ENCODE measurements around the gene MT1E.

The MT1E gene

DNA sequence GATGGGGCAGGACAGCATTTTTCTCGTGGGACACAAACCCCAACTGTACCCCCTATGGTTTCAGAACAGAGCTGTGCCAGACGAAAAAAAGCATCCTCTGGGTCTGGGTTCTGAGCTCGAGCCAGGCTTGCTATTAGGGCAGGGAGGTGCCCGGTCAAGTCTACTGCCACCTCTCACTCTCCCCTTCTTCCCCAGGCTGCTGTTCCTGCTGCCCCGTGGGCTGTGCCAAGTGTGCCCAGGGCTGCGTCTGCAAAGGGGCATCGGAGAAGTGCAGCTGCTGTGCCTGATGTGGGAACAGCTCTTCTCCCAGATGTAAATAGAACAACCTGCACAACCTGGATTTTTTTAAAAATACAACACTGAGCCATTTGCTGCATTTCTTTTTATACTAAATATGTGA lies 1.1 kb downstream of the MT1E start:
- no peak for DNase-seq (ENCODE audit: low read depth)

- no peak for DNase-seq (ENCODE audit: low read depth)
Measured at GRCh38 chr16:56628486-56629350, 3.1 kb downstream of the MT1E start.

DNA sequence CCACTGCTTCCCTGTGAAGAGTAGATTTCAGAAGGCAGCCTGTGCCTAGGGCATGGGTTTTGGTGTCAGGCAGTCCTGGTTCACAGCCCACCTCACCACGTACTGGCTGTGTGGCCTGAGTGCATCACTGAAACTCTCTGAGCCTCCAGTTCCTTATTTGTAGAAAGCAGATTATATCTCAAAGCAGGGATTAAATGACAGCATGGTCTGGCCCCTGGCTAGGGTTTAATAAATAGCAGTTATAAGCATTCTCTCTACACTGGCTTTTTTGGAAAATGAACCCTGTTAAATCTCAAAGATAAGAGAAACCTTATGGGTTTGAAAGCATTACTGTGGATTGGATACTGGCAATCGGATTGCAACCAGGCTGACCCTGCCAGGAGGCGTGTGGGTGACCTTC lies 4.0 kb downstream of the MT1E start:
- DNase-seq (ENCODE audit: low read depth): no peak

DNA sequence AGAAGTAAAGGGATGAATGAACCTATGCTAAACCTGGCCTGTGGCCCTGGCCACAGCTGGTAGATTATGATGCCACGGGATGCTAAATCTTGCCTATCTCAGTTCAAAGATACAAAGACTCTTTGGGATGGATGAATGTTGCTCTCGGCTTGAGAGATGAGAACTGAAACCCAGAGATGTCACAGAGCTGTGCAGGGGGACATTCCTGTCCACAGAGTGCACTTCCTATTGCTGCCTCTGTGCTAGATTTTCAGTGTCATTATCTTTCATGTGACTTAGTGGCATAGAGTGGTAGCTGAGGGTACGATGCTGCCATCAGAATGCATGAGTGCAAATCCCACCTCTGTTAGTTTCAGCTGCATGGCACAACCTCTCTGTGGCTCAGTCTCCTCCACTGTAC lies 4.6 kb downstream of the MT1E start:
- no peak for DNase-seq (ENCODE audit: low read depth)

DNA sequence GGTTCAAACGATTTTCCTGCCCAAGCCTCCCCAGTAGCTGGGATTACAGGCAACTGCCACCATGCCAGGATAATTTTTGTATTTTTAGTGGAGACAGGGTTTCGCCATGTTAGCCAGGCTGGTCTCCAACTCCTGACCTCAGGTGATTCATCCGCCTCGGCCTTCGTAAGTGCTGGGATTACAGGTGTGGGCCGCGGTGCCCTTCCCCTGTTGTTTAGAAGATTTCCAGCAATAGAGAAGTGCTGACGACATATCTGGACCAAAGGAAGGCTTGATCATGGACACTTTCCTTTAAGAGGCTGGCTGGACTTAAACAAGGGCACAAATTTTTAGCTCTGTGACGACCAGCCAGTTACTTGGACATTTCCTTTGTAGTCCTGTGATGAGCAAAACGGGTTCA lies 5.6 kb downstream of the MT1E start:
- DNase-seq (ENCODE audit: low read depth): no peak

- no peak for DNase-seq (ENCODE audit: low read depth)
Measured at GRCh38 chr16:56631832-56632155, 6.2 kb downstream of the MT1E start.

DNA sequence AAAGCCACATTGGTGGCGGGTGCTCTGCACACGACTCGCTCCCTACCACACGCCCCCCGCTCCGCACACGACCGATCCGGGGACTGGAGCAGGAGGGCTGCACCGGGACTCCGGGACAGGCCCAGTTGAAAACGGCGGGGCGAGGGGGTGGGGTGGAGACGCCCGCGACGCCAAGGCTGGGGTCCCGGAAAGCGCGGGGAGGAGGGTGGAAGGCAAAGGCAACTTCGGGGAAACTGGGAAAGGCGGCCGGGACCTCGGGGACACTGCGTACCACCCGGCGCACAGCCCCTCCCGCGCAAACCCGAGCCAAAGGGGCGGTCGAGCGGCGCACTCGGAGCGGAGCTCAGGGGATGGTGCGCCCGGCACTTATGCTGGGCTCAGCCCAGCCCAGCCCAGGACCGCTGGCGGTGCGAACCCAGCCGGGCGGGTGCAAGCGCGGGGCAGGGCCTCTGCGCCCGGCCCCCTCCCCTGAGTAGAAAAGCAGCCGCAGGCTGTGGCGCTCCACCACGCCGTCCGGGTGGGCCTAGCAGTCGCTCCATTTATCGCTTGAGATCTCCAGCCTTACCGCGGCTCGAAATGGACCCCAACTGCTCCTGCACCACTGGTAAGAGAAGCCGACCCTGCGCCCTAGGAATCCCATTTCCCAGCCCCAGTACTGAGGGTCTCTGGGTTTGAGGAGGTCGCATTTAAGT lies 6.7 kb downstream of the MT1E start, which contains the start of gene MT1M:
TSS of gene MT1M (plus strand) at position 504 of the 692 bp plus-strand sequence. CDS start at position 577, 73 bp downstream.
- no peak for DNase-seq (ENCODE audit: low read depth)

DNA sequence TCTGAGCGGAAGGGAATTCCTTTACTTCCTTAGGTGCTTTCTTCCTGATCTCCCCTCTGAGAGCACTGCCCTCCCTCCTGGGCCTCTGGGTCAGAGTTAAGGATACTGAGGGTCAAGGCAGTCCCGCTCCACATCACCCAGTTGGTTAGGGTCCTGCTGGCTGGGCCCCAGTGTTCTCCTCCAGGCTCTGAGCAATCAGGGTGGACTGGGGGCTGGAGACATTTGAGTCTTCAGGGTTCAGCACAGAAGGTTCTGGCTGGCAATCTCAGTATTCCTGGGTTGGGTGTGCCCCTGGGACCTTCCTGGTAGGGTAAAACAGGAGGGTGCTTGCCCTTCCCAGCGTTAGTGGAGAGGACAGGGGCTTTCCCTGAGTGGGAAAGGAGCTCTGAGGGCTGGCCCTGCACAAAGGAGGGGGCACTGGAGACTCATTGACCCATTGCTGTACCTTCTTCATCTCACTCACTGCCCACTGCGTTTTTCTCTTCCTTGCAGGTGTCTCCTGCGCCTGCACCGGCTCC lies 7.3 kb downstream of the MT1E start:
- no peak for DNase-seq (ENCODE audit: low read depth)

- DNase-seq (ENCODE audit: low read depth): no peak
Measured at GRCh38 chr16:56633535-56633934, 8.0 kb downstream of the MT1E start.

DNA sequence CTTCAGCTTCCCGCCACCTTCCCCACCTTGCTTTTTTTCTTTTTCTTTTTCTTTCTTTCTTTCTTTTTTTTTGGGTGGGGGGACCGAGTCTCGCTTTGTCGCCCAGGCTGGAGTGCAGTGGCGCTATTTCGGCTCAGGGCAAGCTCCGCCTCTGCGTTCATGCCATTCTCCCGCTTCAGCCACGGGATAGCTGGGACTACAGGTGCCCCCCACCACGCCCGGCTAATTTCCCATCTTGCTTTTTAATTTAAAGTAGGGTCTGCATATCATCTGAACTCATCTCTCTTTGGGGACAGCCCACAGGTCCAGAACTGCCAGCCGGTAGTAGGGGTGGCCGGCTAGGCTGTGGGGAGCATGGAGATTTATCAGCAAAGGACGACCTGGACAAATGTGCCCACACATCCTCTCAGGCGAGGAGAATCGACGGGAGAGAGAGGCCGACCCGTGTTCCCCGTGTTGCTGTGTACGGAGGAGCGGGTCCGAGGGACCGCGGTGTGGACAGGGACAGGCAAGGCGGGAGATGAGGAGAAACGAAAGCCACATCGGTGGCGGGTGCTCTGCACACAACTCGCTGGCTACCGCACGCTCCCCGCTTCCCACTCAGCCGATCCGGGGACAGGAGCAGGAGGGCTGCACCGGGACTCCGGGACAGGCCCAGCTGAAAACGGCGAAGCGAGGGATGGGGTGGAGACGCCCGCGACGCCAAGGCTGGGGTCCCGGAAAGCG lies 9.3 kb downstream of the MT1E start:
- no peak for DNase-seq (ENCODE audit: low read depth)

DNA sequence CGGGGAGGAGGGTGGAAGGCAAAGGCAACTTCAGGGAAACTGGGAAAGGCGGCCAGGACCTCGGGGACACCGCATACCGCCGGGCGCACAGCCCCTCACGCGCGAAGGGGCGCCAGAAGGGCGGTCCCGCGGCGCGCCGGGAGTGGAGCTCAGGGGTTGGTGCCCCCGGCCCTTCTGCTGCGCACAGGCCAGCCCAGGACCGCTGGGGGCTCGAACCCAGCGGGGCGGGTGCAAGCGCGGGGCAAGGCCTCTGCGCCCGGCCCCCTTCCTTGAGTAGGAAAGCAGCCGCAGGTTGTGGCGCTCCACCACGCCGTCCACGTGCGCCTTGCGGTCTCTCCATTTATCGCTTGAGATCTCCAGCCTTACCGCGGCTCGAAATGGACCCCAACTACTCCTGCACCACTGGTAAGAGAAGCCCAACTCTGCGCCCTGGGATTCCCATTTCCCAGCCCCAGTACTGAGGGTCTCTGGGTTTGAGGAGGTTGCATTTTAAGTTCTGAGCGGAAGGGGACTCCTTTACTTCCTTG lies 9.9 kb downstream of the MT1E start:
- no peak for DNase-seq (ENCODE audit: low read depth)

GRCh38 chr16:56636616-56637413 lies 11.2 kb downstream of the MT1E start:
- no peak for DNase-seq (ENCODE audit: low read depth)

DNA sequence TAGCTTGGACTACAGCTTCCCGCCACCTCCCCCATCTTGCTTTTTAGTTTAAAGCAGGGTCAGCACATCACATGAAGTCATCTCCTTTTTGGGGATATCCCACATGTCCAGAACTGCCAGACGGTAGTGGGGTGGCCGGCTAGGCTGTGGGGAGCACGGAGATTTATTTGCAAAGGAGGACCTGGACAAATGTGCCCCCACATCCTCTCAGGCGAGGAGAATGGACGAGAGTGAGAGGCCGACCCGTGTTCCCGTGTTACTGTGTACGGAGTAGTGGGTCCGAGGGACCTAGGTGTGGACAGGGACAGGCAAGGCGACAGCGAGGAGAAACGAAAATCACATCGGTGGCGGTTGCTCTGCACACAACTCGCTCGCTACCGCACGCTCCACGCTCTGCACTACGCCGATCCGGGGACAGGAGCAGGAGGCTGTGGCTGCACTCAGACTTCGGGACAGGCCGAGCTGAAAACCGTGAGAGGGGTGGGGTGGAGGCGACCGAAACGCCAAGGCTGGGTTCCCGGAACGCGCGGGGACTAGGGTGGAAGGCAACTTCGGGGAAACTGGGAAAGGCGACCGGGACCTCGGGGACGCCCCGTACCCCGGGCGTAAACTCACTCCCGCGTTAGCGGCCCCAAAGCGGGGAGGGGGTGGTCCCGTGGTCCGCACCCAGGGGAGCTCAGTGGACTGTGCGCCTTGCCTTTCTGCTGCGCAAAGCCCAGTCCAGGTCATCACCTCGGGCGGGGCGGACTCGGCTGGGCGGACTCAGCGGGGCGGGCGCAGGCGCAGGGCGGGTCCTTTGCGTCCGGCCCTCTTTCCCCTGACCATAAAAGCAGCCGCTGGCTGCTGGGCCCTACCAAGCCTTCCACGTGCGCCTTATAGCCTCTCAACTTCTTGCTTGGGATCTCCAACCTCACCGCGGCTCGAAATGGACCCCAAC lies 12.5 kb downstream of the MT1E start, which contains the start of gene MT1A:
TSS of gene MT1A (plus strand) at position 853 of the 937 bp plus-strand sequence. CDS start at position 926, 73 bp downstream.
- DNase-seq (ENCODE audit: low read depth): no peak

DNA sequence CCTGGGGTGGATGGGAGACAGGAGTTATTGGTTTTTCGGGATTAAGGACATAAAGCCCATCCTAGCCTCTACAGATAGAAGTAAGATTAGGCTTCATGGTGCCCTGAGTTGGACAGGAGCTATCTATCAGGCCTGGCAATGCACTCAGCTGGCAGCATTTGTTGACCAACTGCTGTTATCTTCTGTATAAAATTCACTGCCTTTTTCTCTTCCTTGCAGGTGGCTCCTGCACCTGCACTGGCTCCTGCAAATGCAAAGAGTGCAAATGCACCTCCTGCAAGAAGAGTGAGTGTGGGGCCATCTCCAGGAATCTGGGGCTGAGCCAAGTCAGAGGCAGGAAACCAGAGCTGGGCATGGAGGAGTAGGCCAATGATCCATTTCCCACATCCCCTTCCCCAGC lies 13.5 kb downstream of the MT1E start:
- DNase-seq (ENCODE audit: low read depth): no peak

GRCh38 chr16:56640076-56640475 lies 14.5 kb downstream of the MT1E start:
- DNase-seq (ENCODE audit: low read depth): no peak

DNA sequence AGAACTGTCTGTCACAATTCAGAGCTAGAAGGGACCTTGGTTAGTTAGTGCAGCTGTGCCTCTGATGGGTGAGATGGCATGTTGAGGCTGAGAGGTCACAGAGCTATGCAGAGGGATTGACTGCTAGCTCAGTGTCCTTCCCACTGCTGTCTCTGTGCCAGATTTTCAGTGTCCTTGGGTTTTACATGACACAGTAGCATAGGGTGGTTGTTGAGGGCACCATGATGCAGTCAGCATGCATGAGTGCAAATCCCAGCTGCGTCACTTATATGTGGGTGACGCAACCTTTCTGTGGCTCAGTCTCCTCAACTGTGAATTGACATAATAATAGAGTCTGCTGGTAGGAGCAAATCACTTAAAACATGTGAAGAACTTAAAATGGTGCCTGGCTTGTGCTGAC lies 15.6 kb downstream of the MT1E start:
- DNase-seq (ENCODE audit: low read depth): no peak

DNA sequence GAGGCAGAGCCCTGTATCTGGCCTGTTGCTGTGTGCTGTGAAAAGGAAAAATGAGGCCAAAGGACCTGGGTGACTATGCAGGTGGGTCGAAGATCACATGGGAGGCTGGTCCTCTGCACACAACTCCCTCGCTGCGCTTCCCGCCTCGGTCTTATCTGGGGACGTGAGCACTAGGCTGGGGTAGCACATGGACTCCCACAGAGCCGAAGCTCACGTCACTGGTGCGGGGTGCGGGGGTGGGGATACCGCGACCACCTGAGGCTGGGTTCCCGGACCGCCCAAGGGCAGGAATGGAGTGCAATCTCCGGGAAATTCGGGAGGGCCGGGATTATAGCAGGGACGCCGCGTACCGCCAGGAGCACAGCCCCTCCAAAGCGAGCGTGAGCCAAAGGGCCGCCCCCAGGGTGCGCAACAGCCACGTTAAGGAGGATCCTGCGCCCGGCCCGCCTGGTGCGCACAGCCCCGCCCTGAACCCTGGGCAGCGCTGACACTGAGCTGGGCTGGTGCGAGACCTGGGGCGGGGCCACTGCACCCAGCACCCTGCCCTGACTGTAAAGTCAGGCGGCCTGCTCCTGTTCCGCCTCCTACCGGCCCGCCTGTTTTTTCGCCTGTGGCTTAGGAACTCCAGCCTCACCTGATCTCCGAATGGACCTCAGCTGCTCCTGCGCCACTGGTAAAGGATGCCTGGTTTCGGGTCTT lies 17.6 kb downstream of the MT1E start:
- no peak for DNase-seq (ENCODE audit: low read depth)

- no peak for DNase-seq (ENCODE audit: low read depth)
Measured at GRCh38 chr16:56643833-56644232, 18.3 kb downstream of the MT1E start.

GRCh38 chr16:56645311-56645710 lies 19.7 kb downstream of the MT1E start:
- no peak for DNase-seq (ENCODE audit: low read depth)

GRCh38 chr16:56645838-56646237 lies 20.3 kb downstream of the MT1E start:
- no peak for DNase-seq (ENCODE audit: low read depth)
